Stimulated activated effector memory CD8-positive, alpha-beta T cell treated with anti-CD3 and anti-CD28 coated beads, Interleukin-12 subunit alpha, Interleukin-12 subunit beta, amount 100 ng/mL, for 72 hours (primary cell): Measurements from ENCODE around the gene ATP6V0A4.
"Not testable (repeated sequence)": the region's sequence is repeated elsewhere in the genome, so short reads cannot be mapped to it uniquely, and the experiment has no call there.

Source experiments
- ATAC-seq: fragments of 150-1000 bp; cut with Tn5 transposase; 2 replicates; pipeline ENCODE4 v1.10.0; 2021
- DNase-seq, 2 donors: peaks; one replicate each; pipeline ENCODE4 v3.0.0; 2021 to 2022; ENCODE audit warnings: low spot score in 2 of 2
- H3K27ac Mint-ChIP-seq: one replicate; pipeline ENCODE4 v1.8.0; 2022; ENCODE audit warnings: mild to moderate bottlenecking, mixed read lengths
- H3K36me3 Mint-ChIP-seq: one replicate; pipeline ENCODE4 v1.8.0; 2022; ENCODE audit warnings: mild to moderate bottlenecking, mixed read lengths
- H3K4me1 Mint-ChIP-seq: one replicate; pipeline ENCODE4 v1.8.0; 2022; ENCODE audit warnings: mixed read lengths
- H3K4me3 Mint-ChIP-seq: one replicate; pipeline ENCODE4 v1.8.0; 2022; ENCODE audit warnings: mild to moderate bottlenecking, mixed read lengths
- H3K9me3 Mint-ChIP-seq: one replicate; pipeline ENCODE4 v1.8.0; 2022; ENCODE audit warnings: mixed read lengths

Gene ATP6V0A4

GRCh38 chr7:138748666-138749065 lies 49.3 kb downstream of the ATP6V0A4 start:
- Mint-ChIP-seq H3K4me1 (peaks cover 68% of the 10 kb centered on the region), H3K27ac (no peak overlapping the region), H3K9me3 (no peaks in the 10 kb centered on the region)

GRCh38 chr7:138746073-138746472 lies 51.9 kb downstream of the ATP6V0A4 start:
- ATAC-seq, result peak; percentile 99
- no peaks in the 10 kb centered on the region for H3K9me3 Mint-ChIP-seq
- no peak overlapping the region for H3K27ac Mint-ChIP-seq
- no peak overlapping the region for H3K4me3 Mint-ChIP-seq
- peaks cover 4% of the 10 kb centered on the region for H3K36me3 Mint-ChIP-seq
- no peak for DNase-seq
- H3K4me1 Mint-ChIP-seq, result peaks cover 45% of the 10 kb centered on the region

More at GRCh38 chr7:138748666-138749065, 49.3 kb downstream of the ATP6V0A4 start:
- no peak for ATAC-seq
- Mint-ChIP-seq H3K4me3 (no peak overlapping the region), H3K36me3 (peaks cover 4% of the 10 kb centered on the region)
- DNase-seq, result no peak

- no peak for DNase-seq
- peaks cover 36% of the 10 kb centered on the region for H3K4me1 Mint-ChIP-seq
- peak overlapping the region; percentile 60 for H3K27ac Mint-ChIP-seq
- no peak for ATAC-seq
- no peak overlapping the region for H3K4me3 Mint-ChIP-seq
- no peaks in the 10 kb centered on the region for H3K9me3 Mint-ChIP-seq
- peaks cover 4% of the 10 kb centered on the region for H3K36me3 Mint-ChIP-seq
Measured at GRCh38 chr7:138745189-138745588, 52.8 kb downstream of the ATP6V0A4 start.

GRCh38 chr7:138741453-138741735 lies 56.6 kb downstream of the ATP6V0A4 start:
- no peaks in the 10 kb centered on the region for H3K9me3 Mint-ChIP-seq
- H3K4me1 Mint-ChIP-seq, result peaks cover 20% of the 10 kb centered on the region
- H3K36me3 Mint-ChIP-seq, result no peaks in the 10 kb centered on the region
- ATAC-seq, result no peak
- H3K27ac Mint-ChIP-seq, result no peak overlapping the region
- no peak for DNase-seq
- no peak overlapping the region for H3K4me3 Mint-ChIP-seq

- DNase-seq (no peak), ATAC-seq (no peak)
- H3K27ac Mint-ChIP-seq, result no peak overlapping the region
- peaks cover 9% of the 10 kb centered on the region for H3K4me1 Mint-ChIP-seq
- H3K4me3 Mint-ChIP-seq, result no peak overlapping the region
- no peaks in the 10 kb centered on the region for H3K9me3 Mint-ChIP-seq
- H3K36me3 Mint-ChIP-seq, result no peaks in the 10 kb centered on the region
Measured at GRCh38 chr7:138739859-138740258, 58.1 kb downstream of the ATP6V0A4 start.

GRCh38 chr7:138738551-138739335 lies 59.3 kb downstream of the ATP6V0A4 start:
- H3K27ac Mint-ChIP-seq, result no peak overlapping the region
- no peak overlapping the region for H3K4me3 Mint-ChIP-seq
- no peaks in the 10 kb centered on the region for H3K36me3 Mint-ChIP-seq
- no peaks in the 10 kb centered on the region for H3K9me3 Mint-ChIP-seq
- peaks cover 7% of the 10 kb centered on the region for H3K4me1 Mint-ChIP-seq
- DNase-seq (peak; percentile 73 to 89), ATAC-seq (peak; percentile 95)

GRCh38 chr7:138738114-138738513 lies 59.9 kb downstream of the ATP6V0A4 start:
- H3K9me3 Mint-ChIP-seq, result no peaks in the 10 kb centered on the region
- no peak overlapping the region for H3K27ac Mint-ChIP-seq
- peaks cover 7% of the 10 kb centered on the region for H3K4me1 Mint-ChIP-seq
- H3K36me3 Mint-ChIP-seq, result no peaks in the 10 kb centered on the region
- ATAC-seq (no peak), DNase-seq (no peak)
- H3K4me3 Mint-ChIP-seq, result no peak overlapping the region

- Mint-ChIP-seq H3K4me1 (peaks cover 7% of the 10 kb centered on the region), H3K4me3 (no peak overlapping the region), H3K36me3 (no peaks in the 10 kb centered on the region), H3K27ac (no peak overlapping the region), H3K9me3 (no peaks in the 10 kb centered on the region)
- ATAC-seq (no peak), DNase-seq (no peak)
Measured at GRCh38 chr7:138735399-138735798, 62.6 kb downstream of the ATP6V0A4 start.

GRCh38 chr7:138731733-138732132 lies 66.3 kb downstream of the ATP6V0A4 start:
- H3K36me3 Mint-ChIP-seq, H3K9me3 Mint-ChIP-seq, H3K27ac Mint-ChIP-seq, DNase-seq, H3K4me1 Mint-ChIP-seq, ATAC-seq, H3K4me3 Mint-ChIP-seq: not testable (repeated sequence)

- Mint-ChIP-seq H3K27ac (no peak overlapping the region), H3K4me3 (no peak overlapping the region), H3K9me3 (no peaks in the 10 kb centered on the region), H3K4me1 (no peaks in the 10 kb centered on the region), H3K36me3 (no peaks in the 10 kb centered on the region)
- no peak for ATAC-seq
- no peak for DNase-seq
Measured at GRCh38 chr7:138729444-138729843, 68.6 kb downstream of the ATP6V0A4 start.

- ATAC-seq, result no peak
- DNase-seq, result no peak
- H3K27ac Mint-ChIP-seq, result no peak overlapping the region
- no peaks in the 10 kb centered on the region for H3K36me3 Mint-ChIP-seq
- no peak overlapping the region for H3K4me3 Mint-ChIP-seq
- H3K9me3 Mint-ChIP-seq, result no peaks in the 10 kb centered on the region
- no peaks in the 10 kb centered on the region for H3K4me1 Mint-ChIP-seq
Measured at GRCh38 chr7:138727336-138728099, 70.5 kb downstream of the ATP6V0A4 start.

- peak; percentile 44 for ATAC-seq
- H3K27ac Mint-ChIP-seq, result no peak overlapping the region
- no peaks in the 10 kb centered on the region for H3K4me1 Mint-ChIP-seq
- H3K9me3 Mint-ChIP-seq, result no peaks in the 10 kb centered on the region
- no peaks in the 10 kb centered on the region for H3K36me3 Mint-ChIP-seq
- no peak overlapping the region for H3K4me3 Mint-ChIP-seq
- DNase-seq, result no peak
Measured at GRCh38 chr7:138726288-138726687, 71.7 kb downstream of the ATP6V0A4 start.

GRCh38 chr7:138720286-138720685 lies 77.7 kb downstream of the ATP6V0A4 start:
- DNase-seq, result no peak
- Mint-ChIP-seq H3K36me3 (no peaks in the 10 kb centered on the region), H3K9me3 (no peaks in the 10 kb centered on the region), H3K4me1 (peaks cover 18% of the 10 kb centered on the region), H3K4me3 (no peak overlapping the region), H3K27ac (no peak overlapping the region)
- ATAC-seq, result no peak

- DNase-seq (no peak), ATAC-seq (no peak)
- Mint-ChIP-seq H3K4me1 (peaks cover 22% of the 10 kb centered on the region), H3K36me3 (no peaks in the 10 kb centered on the region), H3K4me3 (peak overlapping the region; percentile 74), H3K9me3 (no peaks in the 10 kb centered on the region), H3K27ac (no peak overlapping the region)
Measured at GRCh38 chr7:138716889-138717288, 81.1 kb downstream of the ATP6V0A4 start.

- DNase-seq (no peak), ATAC-seq (peak; percentile 66)
- H3K4me3 Mint-ChIP-seq, result no peak overlapping the region
Measured at GRCh38 chr7:138713191-138713590, 84.8 kb downstream of the ATP6V0A4 start.

GRCh38 chr7:138712652-138713051 lies 85.3 kb downstream of the ATP6V0A4 start:
- Mint-ChIP-seq H3K4me3 (no peak overlapping the region), H3K27ac (no peak overlapping the region), H3K9me3 (no peaks in the 10 kb centered on the region), H3K4me1 (peaks cover 14% of the 10 kb centered on the region), H3K36me3 (no peaks in the 10 kb centered on the region)
- no peak for DNase-seq
- ATAC-seq, result peak; percentile 34

More at GRCh38 chr7:138713191-138713590, 84.8 kb downstream of the ATP6V0A4 start:
- H3K27ac Mint-ChIP-seq, result no peak overlapping the region
- no peaks in the 10 kb centered on the region for H3K9me3 Mint-ChIP-seq
- peaks cover 19% of the 10 kb centered on the region for H3K4me1 Mint-ChIP-seq
- H3K36me3 Mint-ChIP-seq, result no peaks in the 10 kb centered on the region
